H9 (cell line): Measurements from ENCODE around the gene CCSER1. TPM values are rescaled to one million over a fixed set of nuclear protein-coding genes. Genes with fewer than 3 reads are reported as not detected.

ENCODE experiments used
- DNase-seq: peaks from one replicate; pipeline ENCODE4 v3.0.0-alpha.2; 2017
- H2AFZ ChIP-seq: one replicate; pipeline ENCODE4 v1.6.1; 2013; ENCODE audit warnings: mild to moderate bottlenecking, low read length, control low read depth, moderate library complexity
- H2AK5ac ChIP-seq: 2 replicates; pipeline ENCODE4 v1.6.1; 2013; ENCODE audit warnings: low read length, control low read depth, mixed read lengths; ENCODE audit not compliant: insufficient read length
- H2BK120ac ChIP-seq: one replicate; pipeline ENCODE4 v1.6.1; 2013; ENCODE audit warnings: low read depth, mild to moderate bottlenecking, low read length, control low read depth, inconsistent platforms; ENCODE audit not compliant: poor library complexity, severe bottlenecking
- H2BK12ac ChIP-seq: 2 replicates; pipeline ENCODE4 v1.6.1; 2013; ENCODE audit warnings: low read length, control low read depth, mixed read lengths, low read depth; ENCODE audit not compliant: insufficient read length
- H2BK15ac ChIP-seq: 2 replicates; pipeline ENCODE4 v1.6.1; 2013; ENCODE audit warnings: low read depth, low read length, control low read depth
- H2BK20ac ChIP-seq: one replicate; pipeline ENCODE4 v1.6.1; 2013; ENCODE audit warnings: low read depth, mild to moderate bottlenecking, low read length, control low read depth, inconsistent platforms; ENCODE audit not compliant: poor library complexity, severe bottlenecking
- H2BK5ac ChIP-seq: 2 replicates; pipeline ENCODE4 v1.6.1; 2013; ENCODE audit warnings: low read length, control low read depth, mixed read lengths; ENCODE audit not compliant: insufficient read length
- H3K14ac ChIP-seq: 2 replicates; pipeline ENCODE4 v1.6.1; 2013; ENCODE audit warnings: low read length, control low read depth; ENCODE audit not compliant: insufficient read depth
- H3K18ac ChIP-seq: 2 replicates; pipeline ENCODE4 v1.6.1; 2013; ENCODE audit warnings: low read depth, mild to moderate bottlenecking, mixed read lengths, low read length, control low read depth; ENCODE audit not compliant: insufficient read length
- H3K23ac ChIP-seq: 2 replicates; pipeline ENCODE4 v1.6.1; 2013; ENCODE audit warnings: low read length, control low read depth, mixed read lengths, low read depth; ENCODE audit not compliant: insufficient read length
- H3K23me2 ChIP-seq: 2 replicates; pipeline ENCODE4 v1.6.1; 2013; ENCODE audit warnings: low read depth, mild to moderate bottlenecking, mixed read lengths, low read length, control low read depth; ENCODE audit not compliant: insufficient read length, poor library complexity, severe bottlenecking
- H3K27ac ChIP-seq: 2 replicates; pipeline ENCODE4 v1.5.1; 2013; ENCODE audit warnings: low read length, control low read depth, mixed read lengths, low read depth; ENCODE audit not compliant: insufficient read length
- H3K27me3 ChIP-seq: 2 replicates; pipeline ENCODE4 v1.6.1; 2013; ENCODE audit warnings: low read length, control low read depth, inconsistent platforms; ENCODE audit not compliant: insufficient read depth
- H3K4ac ChIP-seq: 2 replicates; pipeline ENCODE4 v1.6.1; 2013; ENCODE audit warnings: low read depth, mild to moderate bottlenecking, control low read depth, inconsistent platforms, low read length, moderate library complexity
- H3K4me1 ChIP-seq: 2 replicates; pipeline ENCODE4 v1.6.1; 2013; ENCODE audit warnings: low read length, control low read depth, inconsistent platforms; ENCODE audit not compliant: insufficient read depth
- H3K4me2 ChIP-seq: 2 replicates; pipeline ENCODE4 v1.6.1; 2013; ENCODE audit warnings: low read length, control low read depth, mixed read lengths; ENCODE audit not compliant: insufficient read length, insufficient read depth
- H3K56ac ChIP-seq: 2 replicates; pipeline ENCODE4 v1.6.1; 2013; ENCODE audit warnings: low read depth, mild to moderate bottlenecking, mixed read lengths, low read length, control low read depth; ENCODE audit not compliant: insufficient read length
- H3K79me1 ChIP-seq: 2 replicates; pipeline ENCODE4 v1.6.1; 2013; ENCODE audit warnings: low read depth, mild to moderate bottlenecking, moderate library complexity, low read length, control low read depth, inconsistent platforms; ENCODE audit not compliant: insufficient read depth, poor library complexity, severe bottlenecking
- H3K79me2 ChIP-seq: 2 replicates; pipeline ENCODE4 v1.6.1; 2013; ENCODE audit warnings: low read length, control low read depth, inconsistent platforms; ENCODE audit not compliant: insufficient read depth
- H3K9ac ChIP-seq: 2 replicates; pipeline ENCODE4 v1.6.1; 2013; ENCODE audit warnings: low read length, control low read depth, mixed read lengths; ENCODE audit not compliant: insufficient read length; ENCODE audit errors: extremely low read depth
- H3K9me3 ChIP-seq: one replicate; pipeline ENCODE4 v1.6.1; 2013; ENCODE audit warnings: low read depth, low read length, inconsistent platforms; ENCODE audit not compliant: control insufficient read depth
- H3T11ph ChIP-seq: one replicate; pipeline ENCODE4 v1.6.1; 2013; ENCODE audit warnings: mild to moderate bottlenecking, low read length, control low read depth, inconsistent platforms
- H4K20me1 ChIP-seq: one replicate; pipeline ENCODE4 v1.6.1; 2013; ENCODE audit not compliant: control insufficient read depth, insufficient read length, insufficient read depth
- H4K5ac ChIP-seq: 2 replicates; pipeline ENCODE4 v1.6.1; 2013; ENCODE audit warnings: low read depth, mild to moderate bottlenecking, mixed read lengths, low read length, control low read depth; ENCODE audit not compliant: insufficient read length
- H4K8ac ChIP-seq: replicated peaks from 2 replicates; pipeline ENCODE4 v1.6.1; 2013; ENCODE audit warnings: low read length, control low read depth, mixed read lengths, low read depth; ENCODE audit not compliant: insufficient read length
- H4K91ac ChIP-seq: 2 replicates; pipeline ENCODE4 v1.6.1; 2013; ENCODE audit warnings: low read depth, mild to moderate bottlenecking, moderate library complexity, mixed read lengths, low read length, control low read depth; ENCODE audit not compliant: insufficient read length
- H3K27ac Mint-ChIP-seq, 3 experiments: 2 replicates in 2 of 3; 3 replicates in 1 of 3; pipeline ENCODE4 v1.8.0; 2020 to 2021; ENCODE audit warnings: mixed read lengths in 3 of 3, mild to moderate bottlenecking in 1 of 3, moderate library complexity in 1 of 3
- H3K27me3 Mint-ChIP-seq: 2 replicates; pipeline ENCODE4 v1.8.0; 2021; ENCODE audit warnings: low read depth, mild to moderate bottlenecking, moderate library complexity, mixed read lengths
- H3K36me3 Mint-ChIP-seq, 3 experiments: 2 replicates in 2 of 3; 3 replicates in 1 of 3; pipeline ENCODE4 v1.8.0; 2020 to 2021; ENCODE audit warnings: low read depth in 3 of 3, mixed read lengths in 3 of 3; ENCODE audit not compliant: insufficient read depth in 1 of 3
- H3K4me1 Mint-ChIP-seq, 2 experiments: 2 replicates each; pipeline ENCODE4 v1.8.0; 2020; ENCODE audit warnings: mixed read lengths in 2 of 2
- H3K4me3 Mint-ChIP-seq, 2 experiments: 2 replicates in 1 of 2; 3 replicates in 1 of 2; pipeline ENCODE4 v1.8.0; 2020 to 2021; ENCODE audit warnings: mild to moderate bottlenecking in 2 of 2, mixed read lengths in 2 of 2, moderate library complexity in 1 of 2
- H3K9me3 Mint-ChIP-seq, 2 experiments: 2 replicates in 1 of 2; 3 replicates in 1 of 2; pipeline ENCODE4 v1.8.0; 2020; ENCODE audit warnings: mild to moderate bottlenecking in 2 of 2, mixed read lengths in 2 of 2, moderate library complexity in 1 of 2
- WGBS: extraction: QIAGEN DNeasy Blood & Tissue Kit; methylation state at CpG from one replicate; pipeline ENCODE4 v1.1.7; 2013; ENCODE audit warnings: missing lambda C conversion rate, low lambda C conversion rate, mixed read lengths; ENCODE audit not compliant: insufficient read length; ENCODE audit errors: extremely low coverage; 5-methylcytosine and 5-hydroxymethylcytosine counted together
- total RNA-seq: library from RNA; stranded (reverse); gene quantifications from 2 replicates; pipeline ENCODE4 v1.2.1, GENCODE V29; 2021
- TF ChIP-seq, protein P1 (sequence below): fragments of 200-600 bp; sonication (generic); conservative IDR thresholded peaks from 3 replicates; pipeline ENCODE4 v1.8.0; 2021; ENCODE audit warnings: antibody characterized with exemption, mild to moderate bottlenecking

CCSER1 gene
- total RNA-seq, 1 experiment from 2014 or later: 0.37 TPM

DNA sequence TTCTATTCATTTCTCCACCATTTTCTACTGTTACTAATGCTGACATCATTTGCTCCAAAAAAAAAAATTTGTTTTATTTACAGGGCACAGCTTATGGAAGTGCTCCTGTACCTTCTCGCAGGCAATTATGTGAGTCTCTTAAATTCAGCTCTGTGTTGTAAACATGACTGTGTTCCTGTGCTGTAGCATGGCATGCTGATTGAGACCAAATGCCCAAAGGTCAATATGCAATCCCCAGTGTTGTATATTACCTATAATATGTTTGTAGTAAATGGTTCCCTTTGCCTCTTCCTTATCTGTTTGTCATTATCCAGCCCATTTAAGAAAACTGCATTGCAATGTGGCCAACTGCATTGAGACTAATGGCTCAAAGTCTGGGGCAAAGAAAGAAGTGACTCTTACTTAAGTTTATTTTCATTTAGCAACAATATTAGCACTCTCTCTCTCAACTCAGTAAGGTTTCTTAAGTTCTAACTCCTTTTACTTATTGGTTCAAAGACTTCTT lies 1156.6 kb downstream of the CCSER1 start:
- Histone ChIP-seq H3K56ac (no peak overlapping the region), H2BK20ac (no peak overlapping the region), H3K9me3 (no peaks in the 10 kb centered on the region), H3K79me1 (no peaks in the 10 kb centered on the region), H3K27ac (no peak overlapping the region), H2AFZ (no peak overlapping the region), H2BK12ac (no peak overlapping the region), H3K23me2 (no peaks in the 10 kb centered on the region), H3K9ac (no peak overlapping the region), H3K18ac (no peak overlapping the region), H4K5ac (no peak overlapping the region), H2BK15ac (no peak overlapping the region), H3K79me2 (no peaks in the 10 kb centered on the region), H3K4me1 (no peaks in the 10 kb centered on the region; the same call in 1 of the 2 replicates), H4K91ac (no peak overlapping the region), H2AK5ac (no peak overlapping the region), H3K14ac (no peak overlapping the region), H3T11ph (no peak overlapping the region), H3K4me2 (no peak overlapping the region), H3K23ac (no peak overlapping the region), H3K27me3 (no peaks in the 10 kb centered on the region), H4K8ac (no peak overlapping the region), H4K20me1 (no peaks in the 10 kb centered on the region), H3K4ac (no peak overlapping the region), H2BK120ac (no peak overlapping the region), H2BK5ac (no peak overlapping the region)
- H3K36me3 Mint-ChIP-seq: no peaks in the 10 kb centered on the region
- H3K27ac Mint-ChIP-seq: no peak overlapping the region
- no peak for DNase-seq
- WGBS: no CpG with 5 or more reads among the region's 1 CpG
- TF ChIP-seq, protein P1, sequence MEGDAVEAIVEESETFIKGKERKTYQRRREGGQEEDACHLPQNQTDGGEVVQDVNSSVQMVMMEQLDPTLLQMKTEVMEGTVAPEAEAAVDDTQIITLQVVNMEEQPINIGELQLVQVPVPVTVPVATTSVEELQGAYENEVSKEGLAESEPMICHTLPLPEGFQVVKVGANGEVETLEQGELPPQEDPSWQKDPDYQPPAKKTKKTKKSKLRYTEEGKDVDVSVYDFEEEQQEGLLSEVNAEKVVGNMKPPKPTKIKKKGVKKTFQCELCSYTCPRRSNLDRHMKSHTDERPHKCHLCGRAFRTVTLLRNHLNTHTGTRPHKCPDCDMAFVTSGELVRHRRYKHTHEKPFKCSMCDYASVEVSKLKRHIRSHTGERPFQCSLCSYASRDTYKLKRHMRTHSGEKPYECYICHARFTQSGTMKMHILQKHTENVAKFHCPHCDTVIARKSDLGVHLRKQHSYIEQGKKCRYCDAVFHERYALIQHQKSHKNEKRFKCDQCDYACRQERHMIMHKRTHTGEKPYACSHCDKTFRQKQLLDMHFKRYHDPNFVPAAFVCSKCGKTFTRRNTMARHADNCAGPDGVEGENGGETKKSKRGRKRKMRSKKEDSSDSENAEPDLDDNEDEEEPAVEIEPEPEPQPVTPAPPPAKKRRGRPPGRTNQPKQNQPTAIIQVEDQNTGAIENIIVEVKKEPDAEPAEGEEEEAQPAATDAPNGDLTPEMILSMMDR: no peak
- no peaks in the 10 kb centered on the region for H3K9me3 Mint-ChIP-seq
- H3K4me1 Mint-ChIP-seq: peaks cover 10 to 12% of the 10 kb centered on the region in 2 experiments
- H3K4me3 Mint-ChIP-seq: no peak overlapping the region
- H3K27me3 Mint-ChIP-seq: no peaks in the 10 kb centered on the region
